DMS153 treated with DMSO at 0.1 percent for 48 hours (cell line): ENCODE measurements around the gene SSBP3.

Experiments used
- DNase-seq: peaks from one replicate; lab custom pipeline; 2025; ENCODE audit not compliant: unreplicated experiment; lab: John Stamatoyannopoulos, UW

SSBP3 gene

GRCh38 chr1:54372978-54373377 lies 33.2 kb downstream of the SSBP3 start:
- DNase-seq: no peak

GRCh38 chr1:54371942-54372275 lies 34.3 kb downstream of the SSBP3 start:
- DNase-seq: no peak

- DNase-seq: no peak
These were observed 34.9 kb downstream of the SSBP3 start for GRCh38 chr1:54371038-54371941.

DNA sequence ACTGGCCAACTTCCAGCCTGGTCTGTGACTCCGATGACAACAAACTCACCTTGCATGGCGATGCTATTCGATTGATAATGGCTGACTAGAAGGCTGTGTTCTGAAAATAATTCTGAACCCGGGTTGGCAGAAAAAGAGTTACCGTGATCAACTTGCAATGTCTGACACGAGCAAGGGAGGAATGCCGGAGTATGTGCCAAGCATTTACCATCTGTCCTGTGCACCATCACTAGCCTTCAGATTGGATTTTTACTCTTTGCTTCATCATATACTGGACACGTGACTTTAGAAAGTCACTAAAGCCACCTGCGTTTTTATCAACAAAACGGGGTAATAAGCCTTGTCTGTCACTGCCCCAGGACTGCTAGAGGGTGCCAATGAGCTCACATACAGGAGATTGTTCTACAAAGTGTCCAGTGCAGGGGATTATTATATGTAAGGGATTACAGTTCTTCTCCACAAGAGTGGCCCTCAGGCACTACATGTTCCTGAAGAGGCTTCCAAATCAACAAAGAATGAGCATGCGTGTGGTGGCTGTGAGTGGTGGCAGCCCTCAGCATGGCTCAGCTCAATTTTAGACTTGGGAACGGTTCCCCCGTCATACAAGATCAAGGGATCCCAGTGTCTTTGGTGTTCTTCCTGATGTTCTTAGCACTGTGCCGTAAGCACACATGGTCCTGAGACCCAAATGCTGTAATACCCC lies 35.8 kb downstream of the SSBP3 start:
- DNase-seq: no peak

DNA sequence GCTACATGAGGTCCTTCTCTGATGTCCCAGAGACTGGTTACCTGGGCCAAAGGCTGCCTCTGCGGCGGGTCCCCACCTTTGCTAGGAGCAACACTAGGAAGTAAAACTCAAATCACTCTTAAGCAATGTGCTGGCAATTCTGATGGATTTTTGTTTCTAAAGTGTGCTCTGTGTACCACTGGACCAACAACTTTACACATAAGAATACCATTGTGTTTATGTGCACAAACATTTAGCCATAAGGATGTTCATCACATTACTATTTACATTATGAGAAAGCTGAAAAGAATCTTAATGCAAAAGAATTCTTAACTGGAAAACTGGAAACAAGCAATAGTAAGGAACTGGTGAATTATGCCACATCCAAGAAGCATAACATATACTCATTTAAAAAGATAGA lies 38.6 kb downstream of the SSBP3 start:
- no peak for DNase-seq

DNA sequence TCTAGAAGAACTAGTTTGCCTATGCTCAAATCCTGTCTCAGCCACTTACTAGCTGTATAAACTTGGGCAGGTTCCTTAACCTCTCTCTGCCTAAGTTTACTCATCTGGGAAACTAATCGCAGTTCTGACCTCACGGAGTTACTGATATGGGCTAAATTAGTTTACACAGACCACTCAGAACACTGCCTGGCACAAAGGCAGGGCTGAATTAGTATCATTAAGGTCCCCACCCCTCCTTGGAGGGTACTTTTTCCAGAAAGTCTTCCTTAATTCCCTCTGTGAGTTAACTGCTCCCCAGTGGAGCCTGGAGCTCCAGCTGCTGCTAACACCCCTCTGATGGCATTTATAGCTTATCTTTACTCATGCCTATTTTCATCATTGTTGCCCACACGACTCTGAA lies 40.3 kb downstream of the SSBP3 start:
- DNase-seq: no peak

- DNase-seq: no peak
These were observed 40.8 kb downstream of the SSBP3 start for GRCh38 chr1:54365398-54365797.

GRCh38 chr1:54364995-54365394 lies 41.2 kb downstream of the SSBP3 start:
- DNase-seq: no peak

GRCh38 chr1:54364582-54364981 lies 41.6 kb downstream of the SSBP3 start:
- DNase-seq: no peak

- DNase-seq: no peak
These were observed 42.3 kb downstream of the SSBP3 start for GRCh38 chr1:54363925-54364324.

DNA sequence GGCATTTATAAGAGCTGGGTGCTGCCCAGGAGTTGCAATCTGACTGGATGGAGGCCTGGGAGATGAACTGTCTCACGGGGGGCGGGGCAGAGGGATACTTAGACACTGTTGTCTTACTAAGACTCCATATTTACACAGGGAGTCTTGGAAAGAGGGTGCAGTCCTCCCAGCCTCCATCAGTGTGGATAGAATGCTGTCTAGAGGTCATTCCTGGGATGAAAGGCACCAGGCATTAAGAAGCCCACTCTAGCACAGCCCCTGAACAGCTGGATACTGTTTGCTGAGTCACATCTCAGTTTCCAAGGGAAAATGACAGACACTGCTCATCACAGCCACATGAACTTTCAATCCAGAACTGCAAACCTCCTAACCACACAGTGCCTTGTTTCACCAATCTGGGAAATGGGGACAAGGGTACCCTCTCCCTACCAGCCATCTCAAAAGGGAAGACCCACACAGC lies 43.3 kb downstream of the SSBP3 start:
- no peak for DNase-seq

DNA sequence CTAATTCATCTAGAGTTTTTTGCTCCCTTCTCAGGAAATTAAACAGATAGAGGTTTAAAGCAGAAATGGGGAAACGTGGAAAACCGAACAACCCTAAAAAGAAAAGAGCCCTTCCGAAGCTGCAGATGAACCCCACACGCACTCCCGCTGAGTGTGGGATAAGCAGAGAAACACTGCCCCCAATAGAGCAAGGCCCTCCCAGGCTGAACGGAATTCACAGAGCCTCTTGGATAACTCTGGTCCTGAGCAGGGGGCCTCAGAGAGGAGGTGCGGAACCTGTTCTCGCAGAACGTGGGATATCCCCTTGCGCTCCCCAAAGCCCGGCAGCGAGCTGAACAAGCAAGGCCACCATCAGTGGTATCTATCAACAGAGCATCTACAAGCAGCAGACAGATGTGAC lies 44.9 kb downstream of the SSBP3 start:
- DNase-seq: no peak

GRCh38 chr1:54360165-54361005 lies 45.8 kb downstream of the SSBP3 start:
- no peak for DNase-seq

DNA sequence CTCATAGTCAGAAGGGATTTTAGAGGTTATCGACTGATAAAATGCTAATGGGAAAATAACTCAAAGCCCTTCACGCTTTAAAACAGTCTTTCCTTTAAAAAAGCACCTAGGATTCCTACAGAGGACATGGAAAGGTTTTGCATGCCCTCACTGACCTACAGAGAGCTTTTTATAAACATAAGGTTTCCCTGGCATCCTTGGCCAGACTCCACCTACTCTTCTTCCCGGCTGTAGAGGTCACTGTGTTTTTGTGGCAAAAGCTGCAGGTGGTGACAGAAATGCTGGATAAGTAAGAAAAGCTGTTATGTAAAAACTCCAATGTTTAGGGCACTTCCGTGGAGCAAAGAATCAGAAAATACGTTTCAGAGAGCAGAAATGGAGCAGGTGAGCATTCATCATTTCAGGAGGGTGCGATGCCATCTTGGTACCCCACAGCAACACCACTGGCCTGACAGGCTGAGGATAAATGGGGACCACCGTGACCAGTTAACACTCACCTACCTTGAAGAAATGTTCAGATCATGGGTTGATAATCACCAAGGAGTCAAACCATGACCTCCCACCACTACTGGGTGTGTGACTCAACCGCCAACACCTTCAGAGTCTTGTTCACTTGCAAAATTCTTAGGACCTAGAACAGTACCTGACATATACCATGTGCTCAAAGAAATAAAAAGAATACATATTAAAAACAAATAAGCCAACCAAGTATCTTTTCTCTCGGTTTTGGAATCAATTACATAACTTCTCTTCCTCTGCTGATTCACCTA lies 46.6 kb downstream of the SSBP3 start:
- DNase-seq: no peak

- no peak for DNase-seq
These were observed 47.6 kb downstream of the SSBP3 start for GRCh38 chr1:54358503-54359168.

- DNase-seq: no peak
These were observed 48.2 kb downstream of the SSBP3 start for GRCh38 chr1:54357967-54358366.

DNA sequence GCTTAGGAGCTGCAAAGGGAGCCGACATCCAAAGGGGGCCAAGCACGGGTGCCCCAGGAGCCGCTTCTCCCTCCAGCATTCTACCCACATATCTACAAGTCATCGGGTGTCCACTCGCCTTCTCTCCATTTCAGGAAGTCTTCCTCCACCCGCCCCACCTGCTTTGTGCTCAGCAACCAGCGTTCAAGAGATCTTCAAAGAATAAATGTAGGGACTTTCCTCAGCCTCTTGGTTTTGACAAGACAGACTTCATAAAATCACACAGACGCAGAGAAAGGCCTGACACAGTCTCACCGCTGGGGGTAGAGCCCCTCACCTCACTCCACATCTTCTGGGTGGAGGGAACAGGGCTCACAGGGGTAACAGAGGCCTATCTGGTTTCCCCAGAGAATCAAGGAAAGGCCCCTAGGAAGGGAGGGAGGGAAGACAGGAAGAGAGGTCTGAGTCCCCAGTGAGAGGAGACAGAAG lies 49.5 kb downstream of the SSBP3 start:
- no peak for DNase-seq

- DNase-seq: no peak
These were observed 50.1 kb downstream of the SSBP3 start for GRCh38 chr1:54355931-54356679.

DNA sequence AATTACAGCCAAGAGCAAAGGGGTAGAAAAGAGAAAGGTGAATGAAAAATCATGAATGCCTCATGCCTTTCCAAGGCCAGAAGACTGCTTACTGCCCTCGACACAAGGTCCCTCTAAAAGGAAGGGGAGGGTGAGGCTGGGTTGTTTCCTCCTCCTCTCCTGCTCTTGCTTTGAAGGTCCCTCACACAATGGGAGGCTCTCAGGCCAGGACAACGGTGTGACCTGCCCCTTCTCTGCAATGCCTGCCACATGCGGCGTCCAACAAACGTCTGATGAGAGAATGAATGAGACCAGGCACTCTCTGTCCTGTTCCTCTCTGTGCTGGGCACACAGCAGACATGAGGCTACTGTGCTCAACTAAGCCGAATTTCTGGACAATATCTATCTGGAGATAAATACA lies 51.3 kb downstream of the SSBP3 start:
- DNase-seq: no peak
